ENCODE data around the gene CNTNAP2.

Gene CNTNAP2

GRCh38 chr7:148374396-148375259 is 2258.0 kb downstream of the CNTNAP2 start:
- Histone ChIP-seq H4K20me1 (ENCODE audit: insufficient read depth, low read length) (no peaks in the 10 kb centered on the region), H3K27me3 (ENCODE audit: insufficient read depth, low read length, poor library complexity) (no peaks in the 10 kb centered on the region), H3K27ac (ENCODE audit: low read length) (no peak overlapping the region), H3K4me1 (ENCODE audit: insufficient read depth, low read length) (no peaks in the 10 kb centered on the region), H3K9ac (ENCODE audit: low read depth, low read length) (no peak overlapping the region), H3K79me2 (ENCODE audit: insufficient read depth, low read length) (no peaks in the 10 kb centered on the region), H2AFZ (ENCODE audit: low read depth, low read length) (no peak overlapping the region), H3K4me2 (ENCODE audit: insufficient read depth, low read length) (no peak overlapping the region), H3K9me3 (ENCODE audit: insufficient read depth, low read length, severe bottlenecking) (no peaks in the 10 kb centered on the region), H3K4me3 (ENCODE audit: low read depth in 1 of 2, low read length in 2 of 2) (no peak overlapping the region), H3K36me3 (ENCODE audit: insufficient read depth, low read length) (no peaks in the 10 kb centered on the region)
- no peak for TF ChIP-seq CTCF (IDR thresholded peaks at IDR 0.05; ENCODE audit: borderline replicate concordance, extremely low read depth, low read length, poor library complexity, severe bottlenecking)
- no peak for TF ChIP-seq EZH2 (IDR thresholded peaks at IDR 0.05; ENCODE audit: borderline replicate concordance, low read depth, low read length, severe bottlenecking)
- no peak for ATAC-seq (ENCODE audit: insufficient read depth, low read depth)
- no peak for DNase-seq

GRCh38 chr7:148379677-148380076 is 2263.1 kb downstream of the CNTNAP2 start:
- no peaks in the 10 kb centered on the region for H3K36me3 ChIP-seq (ENCODE audit: insufficient read depth, low read length)
- H3K9me3 ChIP-seq (ENCODE audit: insufficient read depth, low read length, severe bottlenecking): no peaks in the 10 kb centered on the region
- no peaks in the 10 kb centered on the region for H3K27me3 ChIP-seq (ENCODE audit: insufficient read depth, low read length, poor library complexity)
- H4K20me1 ChIP-seq (ENCODE audit: insufficient read depth, low read length): no peaks in the 10 kb centered on the region
- TF ChIP-seq CTCF (IDR thresholded peaks at IDR 0.05; ENCODE audit: borderline replicate concordance, extremely low read depth, low read length, poor library complexity, severe bottlenecking) (no peak), EZH2 (IDR thresholded peaks at IDR 0.05; ENCODE audit: borderline replicate concordance, low read depth, low read length, severe bottlenecking) (no peak)
- no peaks in the 10 kb centered on the region for H3K79me2 ChIP-seq (ENCODE audit: insufficient read depth, low read length)
- H3K27ac ChIP-seq (ENCODE audit: low read length): no peak overlapping the region
- H2AFZ ChIP-seq (ENCODE audit: low read depth, low read length): no peak overlapping the region
- no peak for DNase-seq
- no peaks in the 10 kb centered on the region for H3K4me1 ChIP-seq (ENCODE audit: insufficient read depth, low read length)
- no peak overlapping the region for H3K4me3 ChIP-seq (ENCODE audit: low read depth in 1 of 2, low read length in 2 of 2)
- no peak overlapping the region for H3K4me2 ChIP-seq (ENCODE audit: insufficient read depth, low read length)
- no peak overlapping the region for H3K9ac ChIP-seq (ENCODE audit: low read depth, low read length)
- ATAC-seq (ENCODE audit: insufficient read depth, low read depth): no peak

GRCh38 chr7:148380596-148381419 is 2264.2 kb downstream of the CNTNAP2 start:
- Histone ChIP-seq H4K20me1 (ENCODE audit: insufficient read depth, low read length) (no peaks in the 10 kb centered on the region), H3K27ac (ENCODE audit: low read length) (no peak overlapping the region), H3K9me3 (ENCODE audit: insufficient read depth, low read length, severe bottlenecking) (no peaks in the 10 kb centered on the region), H3K79me2 (ENCODE audit: insufficient read depth, low read length) (no peaks in the 10 kb centered on the region), H3K36me3 (ENCODE audit: insufficient read depth, low read length) (no peaks in the 10 kb centered on the region), H3K4me1 (ENCODE audit: insufficient read depth, low read length) (no peaks in the 10 kb centered on the region), H3K4me2 (ENCODE audit: insufficient read depth, low read length) (no peak overlapping the region), H3K9ac (ENCODE audit: low read depth, low read length) (no peak overlapping the region), H3K4me3 (ENCODE audit: low read depth in 1 of 2, low read length in 2 of 2) (no peak overlapping the region), H2AFZ (ENCODE audit: low read depth, low read length) (no peak overlapping the region), H3K27me3 (ENCODE audit: insufficient read depth, low read length, poor library complexity) (no peaks in the 10 kb centered on the region)
- ATAC-seq (ENCODE audit: insufficient read depth, low read depth) (no peak), DNase-seq (no peak)
- TF ChIP-seq CTCF (IDR thresholded peaks at IDR 0.05; ENCODE audit: borderline replicate concordance, extremely low read depth, low read length, poor library complexity, severe bottlenecking): no peak
- no peak for TF ChIP-seq EZH2 (IDR thresholded peaks at IDR 0.05; ENCODE audit: borderline replicate concordance, low read depth, low read length, severe bottlenecking)
